GM18909 (cell line): ENCODE data around the gene NCAPH2.
A peak's percentile ranks its signal among the peaks of the same experiment; 100 is the strongest.

Experiments used
- ATAC-seq: cut with Tn5 transposase; IDR thresholded peaks from one replicate; pipeline ENCODE4 v1.9.1; 2021; ENCODE audit warnings: mild to moderate bottlenecking; ENCODE audit not compliant: unreplicated experiment, poor library complexity

Gene NCAPH2

GRCh38 chr22:50507991-50508884 lies at the start of gene NCAPH2:
Gene NCAPH2 (plus strand): TSS chr22:50508224. CDS start chr22:50508338, 114 bp downstream.
- ATAC-seq = peak; percentile 76

- no peak for ATAC-seq
Observed at GRCh38 chr22:50459016-50459415, 49.0 kb upstream of the NCAPH2 start.

- no peak for ATAC-seq
Observed at GRCh38 chr22:50459496-50460140, 48.4 kb upstream of the NCAPH2 start.

GRCh38 chr22:50460938-50461337 lies 47.1 kb upstream of the NCAPH2 start:
- ATAC-seq = no peak

- ATAC-seq = no peak
Observed at GRCh38 chr22:50461536-50461935, 46.5 kb upstream of the NCAPH2 start.

- ATAC-seq = no peak
Observed at GRCh38 chr22:50461979-50462540, 46.0 kb upstream of the NCAPH2 start.

GRCh38 chr22:50463188-50463900 lies 44.7 kb upstream of the NCAPH2 start:
- ATAC-seq = no peak

GRCh38 chr22:50464451-50464850 lies 43.6 kb upstream of the NCAPH2 start:
- ATAC-seq = no peak

- ATAC-seq = no peak
Observed at GRCh38 chr22:50465066-50465930, 42.7 kb upstream of the NCAPH2 start.

- ATAC-seq = no peak
Observed at GRCh38 chr22:50467341-50467740, 40.7 kb upstream of the NCAPH2 start.

- no peak for ATAC-seq
Observed at GRCh38 chr22:50467773-50468440, 40.1 kb upstream of the NCAPH2 start.

- ATAC-seq = no peak
Observed at GRCh38 chr22:50468626-50469025, 39.4 kb upstream of the NCAPH2 start.

- peak; percentile 66 for ATAC-seq
Observed at GRCh38 chr22:50469377-50470305, 38.4 kb upstream of the NCAPH2 start.

GRCh38 chr22:50470491-50470890 lies 37.5 kb upstream of the NCAPH2 start:
- ATAC-seq = no peak

- ATAC-seq = no peak
Observed at GRCh38 chr22:50471197-50471847, 36.7 kb upstream of the NCAPH2 start.

- no peak for ATAC-seq
Observed at GRCh38 chr22:50471962-50472361, 36.1 kb upstream of the NCAPH2 start.

GRCh38 chr22:50473088-50473487 lies 34.9 kb upstream of the NCAPH2 start:
- ATAC-seq = no peak
